ENCODE measurements around the gene CHST15. TPM values are rescaled to one million over a fixed set of nuclear protein-coding genes. Genes with fewer than 3 reads are reported as not detected.

CHST15 gene
- total and polyA plus RNA-seq, 2 of the 8 experiments (the other 6 are each of a cell fraction or from before 2014, with no cell fraction given) = 8.8 to 9.1 TPM

GRCh38 chr10:124104011-124104627, 10.7 kb upstream of the CHST15 start (continued):
- TF ChIP-seq EP300 (IDR thresholded peaks at IDR 0.05; ENCODE audit: borderline replicate concordance in 1 of 2, low read depth in 2 of 2, low read length in 2 of 2) = no peak
- TF ChIP-seq KDM1A (IDR thresholded peaks at IDR 0.05; ENCODE audit: borderline replicate concordance, low read length) = no peak
- TF ChIP-seq HDAC6 (IDR thresholded peaks at IDR 0.05; ENCODE audit: low read depth, low read length) = no peak
- TF ChIP-seq TAF1 (IDR thresholded peaks at IDR 0.05; ENCODE audit: low read depth, low read length) = no peak
- TF ChIP-seq ASH2L (IDR thresholded peaks at IDR 0.05; ENCODE audit: low read length) = no peak
- TF ChIP-seq TBP (IDR thresholded peaks at IDR 0.05; ENCODE audit: low read depth, low read length) = no peak
- TF ChIP-seq FOSL1 (IDR thresholded peaks at IDR 0.05; ENCODE audit: insufficient read depth, low read depth, low read length) = no peak
- no peak for TF ChIP-seq ZNF274 (IDR thresholded peaks at IDR 0.05; ENCODE audit: borderline replicate concordance, extremely low read depth, low read length)
